RWPE1 (cell line): ENCODE measurements around the gene ZFP36L2.

ENCODE experiments used
- CTCF ChIA-PET: fragments of 350-600 bp; sonication (Branson Sonifier 250); formaldehyde crosslinking; extraction: SDS; loops from one replicate; lab custom pipeline; 2021; lab: Yijun Ruan, JAX
- POLR2A ChIA-PET: fragments of 400-600 bp; formaldehyde crosslinking; extraction: SDS; loops from one replicate; lab custom pipeline; 2020; ENCODE audit warnings: antibody characterized with exemption; ENCODE audit not compliant: low non-redundant PET; lab: Yijun Ruan, JAX
- DNase-seq: peaks from one replicate; pipeline ENCODE4 v3.0.0; 2012; ENCODE audit warnings: low spot score
- H3K27ac ChIP-seq: fragments of 450-650 bp; 2 replicates; pipeline ENCODE4 v1.5.1; 2017
- TF ChIP-seq, protein P1 (sequence below): fragments of 450-650 bp; conservative IDR thresholded peaks from 2 replicates; pipeline ENCODE4 v1.5.1; 2017; ENCODE audit warnings: low read depth, mild to moderate bottlenecking

The ZFP36L2 gene

DNA sequence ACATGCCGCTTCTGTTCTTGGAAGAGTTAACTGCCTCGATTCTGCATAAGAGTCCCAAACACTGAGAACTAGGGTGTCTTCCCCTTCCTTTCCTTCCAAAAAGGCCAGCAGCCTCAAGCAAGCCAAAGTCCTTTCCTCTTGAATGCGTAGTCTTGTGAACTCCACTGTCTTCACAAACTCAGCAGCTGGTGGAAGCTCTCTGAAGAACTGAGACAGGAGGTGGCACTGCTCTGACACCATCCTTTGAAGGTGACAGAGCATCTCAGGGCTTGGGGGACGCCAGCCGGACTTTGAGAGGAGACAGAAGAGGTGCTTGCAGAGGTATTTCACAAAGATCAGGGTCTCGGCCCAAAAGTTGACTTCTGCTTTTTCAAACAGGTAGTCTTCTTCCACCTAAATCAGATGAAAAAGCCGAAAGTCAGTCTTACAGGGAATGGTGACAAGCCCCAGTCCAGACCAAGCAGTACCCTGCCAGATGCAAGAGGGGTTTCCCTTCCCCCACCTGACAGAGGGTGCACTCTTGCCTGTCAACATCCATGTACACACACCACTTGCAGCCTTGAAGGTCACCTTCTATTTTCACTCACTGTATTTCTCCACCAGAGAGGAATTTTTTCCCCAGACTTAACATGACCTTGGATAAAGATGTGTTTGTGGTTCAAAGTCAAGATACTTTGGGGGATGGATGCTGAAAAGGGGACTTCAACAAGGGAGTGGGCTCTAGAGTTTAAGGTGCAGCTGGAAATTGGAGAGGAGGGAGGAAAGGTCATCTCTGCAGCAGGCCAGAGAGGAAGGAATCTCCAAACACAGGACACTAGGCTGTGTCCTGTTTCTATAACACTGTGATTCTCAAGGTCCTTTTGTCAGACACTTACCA, 4.8 kb upstream of the ZFP36L2 start:
- DNase-seq: no peak
- ChIA-PET CTCF (interaction anchor here (0.5 to 1.6 kb wide), 2 partner anchors 253 to 451 kb away, joined by 3 read pairs; no protein-coding TSS in a partner anchor), POLR2A (no interaction called here)
- peak overlapping the region; percentile 47 for H3K27ac ChIP-seq
- TF ChIP-seq, protein P1, sequence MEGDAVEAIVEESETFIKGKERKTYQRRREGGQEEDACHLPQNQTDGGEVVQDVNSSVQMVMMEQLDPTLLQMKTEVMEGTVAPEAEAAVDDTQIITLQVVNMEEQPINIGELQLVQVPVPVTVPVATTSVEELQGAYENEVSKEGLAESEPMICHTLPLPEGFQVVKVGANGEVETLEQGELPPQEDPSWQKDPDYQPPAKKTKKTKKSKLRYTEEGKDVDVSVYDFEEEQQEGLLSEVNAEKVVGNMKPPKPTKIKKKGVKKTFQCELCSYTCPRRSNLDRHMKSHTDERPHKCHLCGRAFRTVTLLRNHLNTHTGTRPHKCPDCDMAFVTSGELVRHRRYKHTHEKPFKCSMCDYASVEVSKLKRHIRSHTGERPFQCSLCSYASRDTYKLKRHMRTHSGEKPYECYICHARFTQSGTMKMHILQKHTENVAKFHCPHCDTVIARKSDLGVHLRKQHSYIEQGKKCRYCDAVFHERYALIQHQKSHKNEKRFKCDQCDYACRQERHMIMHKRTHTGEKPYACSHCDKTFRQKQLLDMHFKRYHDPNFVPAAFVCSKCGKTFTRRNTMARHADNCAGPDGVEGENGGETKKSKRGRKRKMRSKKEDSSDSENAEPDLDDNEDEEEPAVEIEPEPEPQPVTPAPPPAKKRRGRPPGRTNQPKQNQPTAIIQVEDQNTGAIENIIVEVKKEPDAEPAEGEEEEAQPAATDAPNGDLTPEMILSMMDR: no peak

DNA sequence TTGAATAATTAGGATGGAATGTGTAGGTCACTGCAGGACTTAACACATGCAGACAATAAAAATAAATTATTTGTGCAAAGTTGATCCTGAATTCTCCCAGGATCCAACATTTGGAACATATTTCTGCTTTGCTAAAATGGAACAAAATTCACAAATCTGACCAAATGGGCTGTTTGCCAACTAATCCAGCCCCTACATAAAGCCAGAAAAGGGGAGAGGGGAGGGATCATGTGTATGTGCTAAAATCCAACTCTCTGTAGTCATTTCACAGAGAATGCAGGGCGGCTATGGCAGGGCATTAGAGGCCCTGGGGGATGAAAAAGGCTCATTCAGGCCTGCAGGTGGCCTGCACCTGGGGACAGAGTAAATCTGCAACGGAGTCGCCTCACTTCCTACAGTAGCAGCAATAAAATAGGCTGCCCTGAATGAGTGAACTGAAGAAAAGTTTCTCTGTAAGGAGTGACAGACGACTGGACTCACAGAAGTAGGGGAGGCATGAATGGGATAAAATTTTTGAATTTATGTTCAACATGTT, 4.0 kb upstream of the ZFP36L2 start:
- peak overlapping the region; percentile 47 for H3K27ac ChIP-seq
- CTCF ChIA-PET: interaction anchor here (0.5 to 2.2 kb wide), 5 partner anchors 254 to 932 kb away, joined by 3 to 17 read pairs (median 7); no protein-coding TSS in a partner anchor
- POLR2A ChIA-PET: no interaction called here
- no peak for DNase-seq
- TF ChIP-seq, protein P1: no peak

DNA sequence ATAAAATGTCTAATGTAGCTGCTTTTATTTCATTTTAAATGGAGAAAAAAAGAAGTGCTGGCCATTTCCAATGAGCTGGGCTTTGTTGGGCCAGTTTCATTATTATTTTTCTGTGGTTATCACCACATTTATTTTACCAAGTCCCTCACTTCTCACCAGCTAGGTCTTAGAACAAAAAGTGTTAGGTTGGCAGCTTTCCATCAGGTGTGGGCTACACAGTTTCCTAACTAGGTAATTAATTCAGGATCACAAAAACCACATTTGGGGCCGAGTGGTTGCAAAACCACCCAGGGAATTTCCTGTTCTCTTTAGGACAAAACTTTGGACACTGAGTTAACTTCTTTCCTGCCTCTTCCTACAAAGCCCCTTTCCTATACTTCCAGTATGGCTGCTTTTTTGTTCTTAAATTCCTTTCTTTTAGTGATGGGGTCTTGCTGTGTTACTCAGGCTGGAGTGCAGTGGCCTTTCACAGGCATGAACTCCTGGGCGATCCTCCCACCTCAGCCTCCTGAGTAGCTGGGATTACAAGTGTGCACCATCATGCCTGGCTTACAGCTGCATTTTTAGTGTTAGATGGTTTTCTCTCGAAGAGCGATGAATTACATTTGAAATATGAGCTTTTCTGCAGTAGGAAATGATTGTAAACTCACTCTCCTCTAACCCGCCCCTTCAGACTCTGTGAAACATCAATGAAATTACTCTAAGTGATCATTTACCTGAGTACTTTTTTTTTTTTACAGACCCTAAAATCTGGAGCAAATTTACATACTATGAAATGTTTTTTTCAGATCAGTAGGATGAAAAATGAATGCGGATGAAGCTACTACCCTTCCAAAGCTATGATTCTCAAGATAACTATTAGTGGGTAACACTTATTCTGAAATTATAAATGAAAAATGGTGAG, 2.6 kb upstream of the ZFP36L2 start:
- DNase-seq: no peak
- peak overlapping the region; percentile 99 for H3K27ac ChIP-seq
- TF ChIP-seq, protein P1: no peak
- ChIA-PET CTCF (interaction anchor here (0.5 to 4.0 kb wide), 26 partner anchors 9 to 413 kb away, joined by 3 to 29 read pairs (median 4); no protein-coding TSS in a partner anchor), POLR2A (no interaction called here)

DNA sequence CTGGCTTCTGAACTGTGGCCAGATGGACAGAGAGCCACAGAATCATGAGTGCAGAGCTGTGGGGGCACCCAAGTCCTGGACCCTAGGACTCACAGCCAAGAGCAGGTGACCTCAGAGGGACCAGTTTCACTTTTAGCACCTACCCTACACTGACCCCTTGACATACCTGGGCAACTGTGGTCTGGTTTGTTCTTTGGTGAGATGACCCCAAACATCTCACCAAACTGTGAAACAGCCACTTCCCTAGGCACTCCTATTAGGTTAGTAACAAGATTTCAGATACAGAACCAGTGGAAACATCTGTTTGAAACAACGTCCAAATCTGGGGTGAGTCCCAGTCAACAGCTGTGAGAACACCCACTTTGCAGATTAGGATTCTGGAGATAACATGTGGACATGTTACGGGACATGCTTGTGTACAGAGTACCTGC, 1.9 kb upstream of the ZFP36L2 start:
- no peak for DNase-seq
- ChIA-PET POLR2A (interaction anchor here (1.4 kb wide), 1 partner anchor 255 kb away, joined by 6 read pairs; no protein-coding TSS in a partner anchor), CTCF (interaction anchor here (0.5 to 4.0 kb wide), 16 partner anchors 8 to 400 kb away, joined by 3 to 29 read pairs (median 4); no protein-coding TSS in a partner anchor)
- TF ChIP-seq, protein P1: no peak
- peak overlapping the region; percentile 99 for H3K27ac ChIP-seq

DNA sequence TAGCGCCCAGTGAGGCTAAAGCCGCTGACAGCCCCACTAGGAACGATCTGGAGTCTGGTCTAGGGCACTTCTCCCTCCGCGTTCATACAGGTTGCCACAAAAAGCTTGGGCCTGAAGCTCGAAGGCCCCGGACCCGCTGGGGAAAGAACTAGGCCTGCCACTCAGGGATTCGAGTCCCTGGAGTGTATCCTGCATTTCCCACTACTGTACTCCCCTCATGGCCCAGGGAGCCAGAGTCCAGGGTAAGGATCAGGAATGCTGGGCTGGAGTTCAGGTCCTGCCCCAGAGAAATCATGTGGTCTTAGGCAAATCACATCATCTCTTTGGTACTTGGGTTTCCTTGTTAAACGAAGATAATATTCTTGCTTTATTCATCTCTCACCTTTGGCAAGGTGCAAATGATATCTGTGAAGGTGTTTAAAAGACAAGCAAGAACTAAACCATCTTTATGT, 1.4 kb upstream of the ZFP36L2 start:
- POLR2A ChIA-PET: interaction anchor here (0.6 to 1.4 kb wide), 3 partner anchors 69 to 256 kb away, joined by 3 to 6 read pairs (median 5); no protein-coding TSS in a partner anchor
- DNase-seq: peak; percentile 76
- peak overlapping the region; percentile 99 for H3K27ac ChIP-seq
- CTCF ChIA-PET: interaction anchor here (0.5 to 4.0 kb wide), 13 partner anchors 68 to 399 kb away, joined by 3 to 29 read pairs (median 4); no protein-coding TSS in a partner anchor
- TF ChIP-seq, protein P1: 0 out of 2 replicates have a peak, but pooled peaks have one; percentile 0
